ENCODE data around the gene IL25.

DNA sequence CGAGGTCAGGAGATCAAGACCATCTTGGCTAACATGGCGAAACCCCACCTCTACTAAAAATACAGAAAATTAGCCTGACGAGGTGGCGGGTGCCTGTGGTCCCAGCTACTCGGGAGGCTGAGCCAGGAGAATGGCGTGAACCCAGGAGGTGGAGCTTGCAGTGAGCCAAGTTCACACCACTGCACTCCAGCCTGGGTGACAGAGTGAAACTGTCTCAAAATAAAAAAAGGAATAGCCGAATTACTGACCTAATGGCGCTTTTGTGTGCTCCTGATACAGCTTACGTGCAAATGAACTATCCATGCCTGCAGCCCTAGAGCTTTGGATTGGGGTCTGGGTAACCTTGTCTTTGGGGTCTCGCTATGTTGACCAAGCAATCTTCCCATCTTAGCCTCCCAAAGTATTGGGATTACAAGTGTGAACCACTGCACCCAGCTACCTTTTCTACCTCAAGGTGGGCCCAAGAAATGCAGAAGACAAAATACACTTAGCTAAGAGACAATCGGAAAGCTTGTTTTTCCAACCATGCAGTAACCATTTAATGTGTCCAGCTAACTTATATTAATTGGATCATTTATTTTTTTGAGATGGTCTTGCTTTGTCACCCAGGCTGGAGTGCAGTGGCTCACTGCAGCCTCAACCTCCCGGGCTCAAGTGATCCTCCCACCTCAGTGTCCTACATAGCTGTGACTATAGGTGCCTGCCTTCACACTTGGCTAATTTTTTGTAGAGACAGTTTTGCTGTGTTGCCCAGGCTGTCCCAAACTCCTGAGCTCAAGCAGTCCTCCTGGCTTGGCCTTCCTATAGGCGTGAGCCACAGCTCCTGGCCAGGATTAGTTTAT is 45.9 kb upstream of the IL25 start:
- TF ChIP-seq POLR2A (IDR thresholded peaks at IDR 0.05) (no peak), POLR2AphosphoS5 (IDR thresholded peaks at IDR 0.05) (no peak)
- TF ChIP-seq, protein P1, sequence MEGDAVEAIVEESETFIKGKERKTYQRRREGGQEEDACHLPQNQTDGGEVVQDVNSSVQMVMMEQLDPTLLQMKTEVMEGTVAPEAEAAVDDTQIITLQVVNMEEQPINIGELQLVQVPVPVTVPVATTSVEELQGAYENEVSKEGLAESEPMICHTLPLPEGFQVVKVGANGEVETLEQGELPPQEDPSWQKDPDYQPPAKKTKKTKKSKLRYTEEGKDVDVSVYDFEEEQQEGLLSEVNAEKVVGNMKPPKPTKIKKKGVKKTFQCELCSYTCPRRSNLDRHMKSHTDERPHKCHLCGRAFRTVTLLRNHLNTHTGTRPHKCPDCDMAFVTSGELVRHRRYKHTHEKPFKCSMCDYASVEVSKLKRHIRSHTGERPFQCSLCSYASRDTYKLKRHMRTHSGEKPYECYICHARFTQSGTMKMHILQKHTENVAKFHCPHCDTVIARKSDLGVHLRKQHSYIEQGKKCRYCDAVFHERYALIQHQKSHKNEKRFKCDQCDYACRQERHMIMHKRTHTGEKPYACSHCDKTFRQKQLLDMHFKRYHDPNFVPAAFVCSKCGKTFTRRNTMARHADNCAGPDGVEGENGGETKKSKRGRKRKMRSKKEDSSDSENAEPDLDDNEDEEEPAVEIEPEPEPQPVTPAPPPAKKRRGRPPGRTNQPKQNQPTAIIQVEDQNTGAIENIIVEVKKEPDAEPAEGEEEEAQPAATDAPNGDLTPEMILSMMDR (IDR thresholded peaks at IDR 0.05), result no peak
